OCI-LY3 (cell line): ENCODE results near the gene SLC7A6OS.

Source experiments
- EZH2phosphoT487 ChIP-seq: fragments of 200-600 bp; shearing (Covaris generic); IDR thresholded peaks from 2 replicates; pipeline ENCODE4 v1.6.1; 2018; ENCODE audit warnings: antibody characterized with exemption, mixed run types, low read depth
- TF ChIP-seq, protein P1 (sequence below): fragments of 200-600, 300-600 bp; sonication (generic); IDR thresholded peaks from 2 replicates; pipeline ENCODE4 v1.5.1; 2014; ENCODE audit warnings: antibody characterized with exemption, low read length, low read depth

DNA sequence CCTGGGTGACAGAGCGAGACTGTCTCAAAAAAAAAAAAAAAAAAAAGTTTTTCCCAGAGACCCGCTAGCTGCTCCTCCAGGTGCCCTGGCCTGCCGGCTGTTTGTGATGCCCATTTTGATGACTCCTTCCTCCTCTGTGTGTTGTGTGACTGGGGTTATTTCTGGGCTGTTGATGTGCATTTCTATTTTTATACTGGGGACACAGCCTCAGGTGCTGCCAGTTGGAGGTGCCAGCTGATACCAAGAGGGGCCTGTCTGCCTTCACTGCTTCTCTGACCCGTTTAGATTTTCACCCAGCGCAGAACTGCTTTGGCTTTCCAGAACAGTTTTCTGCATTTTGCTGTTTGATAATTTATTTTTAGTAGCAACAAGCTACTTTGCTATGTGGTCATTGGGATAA lies 58.9 kb downstream of the SLC7A6OS start:
- TF ChIP-seq, protein P1, sequence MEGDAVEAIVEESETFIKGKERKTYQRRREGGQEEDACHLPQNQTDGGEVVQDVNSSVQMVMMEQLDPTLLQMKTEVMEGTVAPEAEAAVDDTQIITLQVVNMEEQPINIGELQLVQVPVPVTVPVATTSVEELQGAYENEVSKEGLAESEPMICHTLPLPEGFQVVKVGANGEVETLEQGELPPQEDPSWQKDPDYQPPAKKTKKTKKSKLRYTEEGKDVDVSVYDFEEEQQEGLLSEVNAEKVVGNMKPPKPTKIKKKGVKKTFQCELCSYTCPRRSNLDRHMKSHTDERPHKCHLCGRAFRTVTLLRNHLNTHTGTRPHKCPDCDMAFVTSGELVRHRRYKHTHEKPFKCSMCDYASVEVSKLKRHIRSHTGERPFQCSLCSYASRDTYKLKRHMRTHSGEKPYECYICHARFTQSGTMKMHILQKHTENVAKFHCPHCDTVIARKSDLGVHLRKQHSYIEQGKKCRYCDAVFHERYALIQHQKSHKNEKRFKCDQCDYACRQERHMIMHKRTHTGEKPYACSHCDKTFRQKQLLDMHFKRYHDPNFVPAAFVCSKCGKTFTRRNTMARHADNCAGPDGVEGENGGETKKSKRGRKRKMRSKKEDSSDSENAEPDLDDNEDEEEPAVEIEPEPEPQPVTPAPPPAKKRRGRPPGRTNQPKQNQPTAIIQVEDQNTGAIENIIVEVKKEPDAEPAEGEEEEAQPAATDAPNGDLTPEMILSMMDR, result no peak
- no peak for TF ChIP-seq EZH2phosphoT487
